G401 (cell line): ENCODE data around the gene ZNF30. TPM values are rescaled to one million over a fixed set of nuclear protein-coding genes. Genes with fewer than 3 reads are reported as not detected.
"Not testable (repeated sequence)": the region's sequence is repeated elsewhere in the genome, so short reads cannot be mapped to it uniquely, and the experiment has no call there.

Experiments used
- DNase-seq: peaks from one replicate; pipeline ENCODE4 v3.0.0-alpha.2; 2015; ENCODE audit warnings: low spot score
- in situ Hi-C: cut with HindIII; loops from 2 replicates; pipeline ENCODE4 v1.10.0; 2016; ENCODE audit warnings: low sequenced_read_pairs, mixed read lengths
- total RNA-seq: library from RNA; depleted of rRNA; stranded (reverse); fragments of >200 nt; shearing (Covaris generic); gene quantifications from 2 replicates; pipeline ENCODE4 v1.2.3, GENCODE V29; 2014; rRNA removed

Gene ZNF30
- 2.8 and 3.2 TPM in 2 replicates for total RNA-seq

DNA sequence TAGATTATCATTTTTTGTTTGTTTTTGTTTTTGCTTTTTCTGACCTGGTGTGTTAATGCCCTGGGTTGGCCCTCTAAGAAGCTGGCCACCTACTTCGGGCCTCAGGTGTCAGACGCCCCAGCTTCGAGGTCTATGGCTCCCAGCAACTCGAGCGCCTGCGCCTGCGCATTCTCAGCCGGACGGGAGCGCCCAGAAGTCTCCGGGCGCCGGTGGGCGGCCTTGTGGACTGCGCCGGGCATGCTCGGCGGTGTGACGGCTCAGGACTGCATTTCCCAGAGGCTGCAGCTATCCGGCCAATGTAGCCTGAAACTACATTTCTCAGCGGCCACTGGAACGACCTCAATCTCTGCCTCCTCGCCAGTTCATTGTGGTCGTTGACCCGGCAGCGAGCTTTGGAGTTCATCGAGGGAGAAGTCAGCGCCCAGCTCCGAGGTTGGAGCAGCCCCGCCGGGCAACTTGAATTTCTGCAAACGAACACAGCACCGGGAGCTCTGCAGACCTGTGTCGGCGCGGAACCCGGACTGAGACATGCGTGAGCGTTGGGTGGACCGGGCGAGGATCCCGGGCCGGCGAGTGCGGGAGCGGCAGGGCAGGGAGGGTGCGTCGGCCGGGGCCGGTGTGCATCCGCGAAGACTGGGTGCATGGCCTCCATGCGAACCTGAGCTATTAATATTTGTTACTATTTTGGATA is at the start of gene ZNF30:
ZNF30 (plus strand) TSS at position 219 of the 691 bp plus-strand sequence. CDS start 3,045 bp downstream, outside the sequence.
- DNase-seq = peak; percentile 94
- in situ Hi-C loops = no loop called here

DNA sequence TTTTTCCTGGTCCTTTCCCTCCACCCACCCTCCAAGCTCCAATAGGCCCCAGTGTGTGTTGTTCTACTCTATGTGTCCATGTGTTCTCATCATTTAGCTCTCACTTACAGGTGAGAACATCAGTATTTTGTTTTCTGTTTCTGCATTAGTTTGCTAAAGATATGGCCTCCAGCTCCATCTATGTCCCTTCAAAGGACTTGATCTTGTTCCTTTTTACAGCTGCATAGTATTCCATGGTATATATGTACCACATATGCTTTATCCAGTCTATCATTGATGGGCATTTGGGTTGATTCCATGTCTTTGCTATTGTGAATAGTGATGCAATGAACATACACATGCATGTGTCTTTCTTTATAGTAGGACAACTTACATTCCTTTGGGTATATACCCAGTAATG is 47.1 kb upstream of the ZNF30 start:
- no peak for DNase-seq
- in situ Hi-C loops = no loop called here

DNA sequence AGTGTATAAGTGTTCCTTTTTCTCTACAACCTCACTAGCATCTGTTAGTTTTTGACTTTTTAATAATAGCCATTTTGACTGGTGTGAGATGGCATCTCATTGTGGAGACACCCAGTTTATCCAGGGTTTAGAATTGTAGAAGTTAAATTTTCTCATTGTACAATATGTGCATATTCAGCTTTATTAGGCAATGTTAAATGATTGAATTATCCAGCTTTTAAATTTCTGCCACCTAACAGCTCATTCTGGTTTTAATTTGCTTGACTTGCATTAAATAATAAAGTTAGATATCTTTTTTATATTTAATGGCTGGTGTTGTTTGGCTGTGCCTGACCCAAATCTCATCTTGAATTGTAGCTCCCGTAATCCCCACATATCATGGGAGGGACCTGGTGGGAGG is 46.7 kb upstream of the ZNF30 start:
- DNase-seq = no peak
- in situ Hi-C loops = no loop called here

DNA sequence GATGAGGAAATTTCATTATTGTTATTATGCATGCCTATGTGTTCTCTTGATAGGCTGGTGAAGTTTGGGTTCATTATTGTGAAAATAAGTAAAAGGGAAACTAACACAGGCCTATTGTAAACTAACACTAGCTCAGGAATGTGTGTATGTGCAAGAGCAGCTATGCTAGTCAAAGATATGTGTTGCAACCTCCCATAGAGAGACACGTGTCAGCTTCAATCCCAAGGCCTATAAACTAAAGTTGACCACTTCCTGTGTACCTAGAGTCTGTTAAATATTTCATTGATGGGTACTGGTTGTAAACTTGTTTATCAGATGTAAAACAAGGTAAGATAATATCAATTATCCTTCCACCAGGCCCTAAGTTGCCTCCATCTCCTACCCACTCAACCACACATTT is 44.7 kb upstream of the ZNF30 start:
- no peak for DNase-seq
- in situ Hi-C loops = no loop called here

DNA sequence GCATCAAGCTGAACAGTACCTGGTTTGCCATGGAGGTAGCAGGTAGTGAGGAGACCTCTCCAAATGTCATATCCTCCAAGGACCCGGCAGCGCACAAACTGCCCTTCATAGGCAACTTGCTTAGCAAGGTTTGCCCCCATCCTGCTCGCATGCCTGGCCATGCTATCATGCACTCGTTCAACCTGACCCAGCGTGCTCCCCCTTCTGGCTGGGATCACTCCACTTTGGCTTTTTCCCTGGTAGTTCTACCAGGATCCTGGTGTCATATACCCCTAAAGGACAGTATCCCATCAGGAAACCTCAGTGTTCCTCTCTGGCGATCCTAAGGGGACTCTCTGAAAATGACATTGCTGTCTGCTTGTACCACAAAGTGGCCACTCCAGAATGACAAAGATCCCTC is 38.6 kb upstream of the ZNF30 start:
- no peak for DNase-seq
- in situ Hi-C loops = no loop called here

DNA sequence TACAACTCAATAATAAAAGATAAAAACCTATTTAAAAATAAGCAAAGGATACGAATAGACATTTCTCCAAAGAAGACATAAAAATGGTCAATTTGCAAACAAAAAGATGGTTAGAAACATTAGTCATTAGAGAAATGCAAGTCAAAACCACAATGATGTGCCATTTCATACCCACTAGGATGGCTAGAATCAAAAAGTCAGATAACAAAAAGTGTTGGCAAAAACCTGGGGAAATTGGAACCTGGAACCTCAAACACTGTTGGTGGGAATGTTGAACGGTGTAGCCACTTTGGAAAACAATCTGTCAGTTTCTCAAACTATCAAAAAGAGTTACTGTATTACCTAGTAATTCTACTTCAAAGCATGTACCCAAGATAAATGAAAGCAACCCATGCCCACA is 26.5 kb upstream of the ZNF30 start:
- in situ Hi-C loops = no loop called here
- DNase-seq = no peak

DNA sequence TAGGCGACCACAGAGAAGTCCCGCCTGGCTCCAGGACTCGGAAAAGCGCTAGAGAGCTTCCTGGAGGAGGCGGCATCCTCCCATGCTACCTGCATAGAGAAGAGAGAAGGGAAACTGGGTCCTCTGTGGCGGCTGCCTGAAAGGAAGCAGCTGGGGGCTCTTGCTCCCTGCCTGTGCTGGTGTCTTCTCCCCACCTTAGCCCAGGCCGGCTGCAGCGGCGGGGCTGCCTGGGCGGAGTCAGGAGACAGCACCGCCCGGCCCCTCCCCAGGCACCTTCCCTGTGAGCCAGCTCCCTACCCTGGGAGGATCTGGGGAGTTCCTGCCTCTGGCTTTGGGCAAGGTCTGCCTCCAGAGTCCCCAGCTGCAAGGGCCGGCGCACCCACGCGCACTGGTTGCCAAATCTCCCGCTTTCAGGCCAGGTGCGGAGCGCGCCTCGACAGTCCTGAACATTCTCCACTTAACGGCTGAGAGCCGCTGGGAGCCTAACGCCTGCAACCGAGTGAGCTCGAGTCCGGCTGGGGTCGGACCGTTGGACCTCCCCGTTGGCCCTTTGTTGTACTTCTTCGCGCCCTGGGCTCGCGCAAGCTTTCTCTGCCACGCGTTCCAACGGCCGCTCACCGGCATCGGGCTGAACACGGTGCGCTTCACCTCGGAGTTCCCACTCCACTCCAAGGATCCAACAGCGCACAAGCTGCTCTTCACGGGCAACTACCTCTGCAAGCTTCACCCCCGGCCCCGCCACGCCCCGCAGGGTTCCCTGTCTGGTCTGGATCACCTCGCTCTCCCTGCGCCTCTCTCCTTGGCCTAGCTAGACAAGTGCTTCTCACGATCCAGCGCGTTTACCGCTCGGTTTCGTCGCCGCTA is 21.8 kb upstream of the ZNF30 start:
- in situ Hi-C loops = loop anchor here (5.0 kb wide), 1 partner anchor 63 kb away; no protein-coding TSS in a partner anchor
- no peak for DNase-seq

DNA sequence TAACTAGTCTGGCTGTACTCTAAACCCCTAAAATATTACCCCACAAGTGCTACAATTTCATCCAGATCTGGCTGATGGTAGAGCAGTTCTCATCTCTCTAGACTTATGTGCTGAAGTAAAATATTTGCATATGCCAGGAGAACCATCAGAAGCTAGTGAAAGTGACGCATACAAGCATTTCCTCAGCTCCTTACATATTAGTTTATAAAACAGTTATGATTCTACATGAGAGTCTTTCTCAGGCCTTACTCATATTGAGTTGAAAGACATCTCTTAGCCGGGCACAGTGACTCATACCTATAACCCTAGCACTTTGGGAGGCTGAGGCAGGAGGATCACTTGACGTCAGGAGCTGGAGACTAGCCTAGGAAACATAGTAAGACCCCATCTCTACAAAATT is 15.9 kb upstream of the ZNF30 start:
- in situ Hi-C loops = no loop called here
- DNase-seq = no peak

DNA sequence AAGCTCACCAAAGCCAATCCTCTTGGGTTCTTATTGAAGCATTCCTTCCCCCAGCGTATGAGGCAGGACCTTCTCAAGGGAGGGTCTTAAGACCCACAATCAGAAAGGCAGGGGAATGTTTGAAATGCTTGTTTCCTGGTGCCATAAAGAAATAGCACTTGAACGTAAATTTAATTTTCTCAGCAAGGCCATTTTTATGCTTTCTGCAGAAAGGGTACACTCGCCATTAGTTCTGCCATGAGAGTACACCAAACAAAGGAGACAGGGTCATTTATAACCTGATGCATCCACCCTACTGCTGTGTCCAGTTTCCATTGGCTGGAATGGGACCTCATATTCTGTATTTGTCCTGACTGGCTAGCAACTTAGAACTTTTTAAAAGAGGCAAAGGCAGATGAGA is 9.6 kb upstream of the ZNF30 start:
- in situ Hi-C loops, DNase-seq: not testable (repeated sequence)

DNA sequence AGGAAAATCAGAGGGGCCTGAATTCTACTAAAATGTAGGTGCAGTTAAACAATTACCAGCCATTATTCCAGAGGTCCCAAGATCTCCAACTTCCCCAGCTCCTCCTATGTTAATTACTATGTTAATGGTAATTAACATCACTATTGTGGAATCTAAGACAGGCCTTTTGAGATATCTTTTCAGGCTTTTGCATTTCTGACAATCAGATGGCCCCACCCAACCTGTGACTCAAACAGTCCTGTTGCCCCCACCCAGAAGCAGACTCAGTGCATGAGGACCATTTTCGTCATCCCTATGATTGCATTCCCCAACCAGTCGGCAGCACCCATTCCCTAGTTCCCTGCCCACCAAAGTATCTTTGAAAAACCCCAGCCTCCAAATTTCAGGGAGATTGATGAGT is 8.5 kb upstream of the ZNF30 start:
- in situ Hi-C loops = no loop called here
- no peak for DNase-seq

DNA sequence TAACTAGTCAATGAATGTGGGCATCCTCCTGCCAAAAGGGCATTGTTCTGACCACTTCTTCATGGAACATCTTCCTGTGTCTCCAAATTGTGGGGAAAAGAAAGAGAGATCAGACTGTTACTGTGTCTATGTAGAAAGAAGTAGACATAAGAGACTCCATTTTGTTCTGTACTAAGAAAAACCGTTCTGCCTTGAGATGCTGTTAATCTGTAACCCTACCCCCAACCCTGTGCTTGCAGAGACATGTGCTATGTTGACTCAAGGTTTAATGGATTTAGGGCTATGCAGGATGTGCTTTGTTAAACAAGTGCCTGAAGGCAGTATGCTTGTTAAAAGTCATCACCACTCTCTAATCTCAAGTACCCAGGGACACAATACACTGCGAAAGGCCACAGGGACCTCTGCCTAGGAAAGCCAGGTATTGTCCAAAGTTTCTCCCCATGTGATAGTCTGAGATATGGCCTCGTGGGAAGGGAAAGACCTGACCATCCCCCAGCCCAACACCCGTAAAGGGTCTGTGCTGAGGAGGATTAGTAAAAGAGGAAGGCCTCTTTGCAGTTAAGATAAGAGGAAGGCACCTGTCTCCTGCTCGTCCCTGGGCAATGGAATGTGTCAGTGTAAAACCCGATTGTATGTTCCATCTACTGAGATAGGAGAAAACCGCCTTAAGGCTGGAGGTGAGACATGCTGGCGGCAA is 6.5 kb upstream of the ZNF30 start:
- DNase-seq, in situ Hi-C loops: not testable (repeated sequence)

DNA sequence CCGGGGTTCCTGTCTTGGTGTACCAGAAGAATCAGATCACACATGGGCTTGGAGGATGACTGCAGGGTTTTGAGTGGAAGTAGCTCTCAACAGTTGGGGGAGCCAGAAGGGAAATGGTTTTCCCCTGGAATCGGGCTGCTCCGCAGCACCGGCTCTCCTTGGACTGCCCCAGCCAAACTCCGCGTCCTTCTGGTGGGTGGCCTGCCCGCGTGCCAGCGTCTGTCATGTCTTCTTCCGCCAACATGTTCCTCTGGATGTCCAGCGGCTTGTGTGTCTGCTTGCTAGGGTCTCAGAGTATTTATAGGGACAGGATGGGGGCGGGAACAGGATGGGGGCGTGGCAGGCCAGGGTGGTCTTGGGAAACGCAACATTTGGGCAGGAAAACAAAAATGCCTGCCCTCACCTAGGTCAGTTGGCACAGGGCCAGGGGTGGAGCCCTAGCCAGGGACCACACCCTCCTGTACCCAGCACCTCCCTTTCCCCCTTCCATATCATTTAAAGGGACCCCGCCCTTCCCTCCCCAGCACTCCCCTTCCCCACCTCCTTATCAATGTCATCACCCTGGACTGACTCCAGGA is 1.3 kb upstream of the ZNF30 start:
- in situ Hi-C loops = no loop called here
- DNase-seq = no peak

DNA sequence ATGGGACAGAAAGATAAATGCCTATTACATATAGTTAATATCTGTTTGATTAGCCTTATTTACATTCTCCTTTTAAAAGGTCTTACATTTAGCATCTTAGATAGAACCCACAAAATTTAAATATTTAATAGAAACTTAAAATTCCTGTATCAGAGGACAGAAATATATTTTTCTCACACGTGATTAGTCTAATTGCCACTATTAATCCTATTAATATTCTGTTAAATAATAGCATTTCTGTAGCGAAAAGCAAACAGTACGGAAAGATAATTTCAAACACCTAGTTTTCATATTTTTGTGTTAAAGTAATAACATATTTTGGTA is 380 bp upstream of the ZNF30 start:
- no peak for DNase-seq
- in situ Hi-C loops = no loop called here

DNA sequence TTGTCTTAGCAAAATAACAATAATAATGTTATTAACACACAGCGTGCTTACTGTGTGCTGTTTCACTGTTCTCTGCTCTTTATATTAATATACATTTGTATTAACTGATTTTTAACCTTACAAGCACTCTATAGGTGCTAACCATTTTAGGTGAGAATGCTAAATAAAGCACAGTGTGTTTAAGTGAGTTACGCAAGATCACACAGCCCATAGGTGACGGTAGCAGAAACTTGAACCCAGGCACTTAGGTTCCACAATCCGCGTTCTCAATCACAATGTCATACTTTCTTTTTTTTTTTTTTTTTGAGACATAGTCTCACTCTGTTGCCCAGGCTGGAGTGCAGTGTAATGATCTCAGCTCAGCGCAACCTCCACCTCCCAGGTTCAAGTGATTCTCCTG is 5.8 kb downstream of the ZNF30 start:
- DNase-seq = no peak
- in situ Hi-C loops = no loop called here

DNA sequence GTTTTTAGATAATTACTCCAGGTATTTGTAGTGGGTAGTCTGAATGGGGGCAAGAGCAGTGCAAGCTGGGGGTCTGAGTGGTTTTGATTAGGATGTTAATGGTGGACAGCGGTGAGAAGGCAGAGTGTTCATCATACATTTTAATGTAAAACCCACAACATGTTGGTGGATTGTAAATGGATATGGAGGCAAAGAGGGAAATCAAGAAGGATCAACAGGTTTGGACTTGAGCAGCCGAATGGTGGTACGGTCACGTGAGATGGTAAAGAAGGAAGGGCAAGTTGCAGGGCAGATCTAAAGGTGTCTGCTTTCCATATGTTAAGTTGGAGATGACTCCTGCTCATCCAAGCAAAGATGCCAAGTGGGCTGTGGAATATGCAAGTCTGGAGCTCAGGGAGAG is 9.5 kb downstream of the ZNF30 start:
- DNase-seq = no peak

DNA sequence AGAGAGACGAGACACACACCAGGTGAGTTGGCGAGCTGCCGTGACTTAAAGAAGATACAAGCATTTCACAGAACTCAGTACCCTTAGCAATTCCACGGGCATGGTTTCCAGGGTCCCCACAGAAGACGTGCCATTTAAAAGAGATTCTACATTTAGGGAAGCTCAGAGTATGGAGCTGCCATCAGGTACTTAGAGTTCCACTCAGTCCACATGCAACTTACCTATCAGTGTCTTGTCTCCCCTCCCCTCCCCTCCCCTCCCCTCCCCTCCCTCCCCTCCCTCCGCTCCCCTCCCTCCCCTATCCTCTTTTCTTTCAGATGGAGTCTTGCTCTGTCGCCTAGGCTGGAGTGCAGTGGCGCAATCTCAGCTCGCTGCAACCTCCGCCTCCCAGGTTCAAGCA is 12.2 kb downstream of the ZNF30 start:
- DNase-seq = no peak
- in situ Hi-C loops = no loop called here

More for the DNA sequence above, 9.5 kb downstream of the ZNF30 start:
- in situ Hi-C loops = no loop called here

DNA sequence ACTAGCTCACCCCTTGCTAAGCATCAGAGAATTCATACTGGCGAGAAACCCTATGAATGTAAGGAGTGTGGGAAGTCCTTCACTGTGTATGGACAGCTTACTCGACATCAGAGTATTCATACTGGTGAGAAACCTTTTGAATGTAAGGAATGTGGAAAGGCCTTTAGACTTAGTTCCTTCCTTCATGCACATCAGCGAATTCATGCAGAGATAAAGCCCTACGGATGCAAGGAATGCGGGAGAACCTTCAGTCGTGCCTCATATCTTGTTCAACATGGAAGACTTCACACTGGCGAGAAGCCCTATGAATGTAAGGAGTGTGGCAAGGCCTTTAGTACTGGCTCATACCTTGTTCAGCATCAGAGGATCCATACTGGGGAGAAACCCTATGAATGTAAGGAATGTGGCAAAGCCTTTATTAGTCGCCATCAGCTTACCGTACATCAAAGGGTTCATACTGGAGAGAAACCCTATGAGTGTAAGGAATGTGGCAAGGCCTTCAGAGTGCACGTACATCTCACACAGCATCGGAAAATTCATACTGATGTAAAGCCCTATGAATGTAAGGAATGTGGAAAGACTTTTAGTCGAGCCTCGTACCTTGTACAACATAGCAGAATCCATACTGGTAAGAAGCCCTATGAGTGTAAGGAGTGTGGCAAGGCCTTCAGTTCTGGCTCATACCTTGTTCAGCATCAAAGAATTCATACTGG is 17.3 kb downstream of the ZNF30 start:
- no peak for DNase-seq
- in situ Hi-C loops = no loop called here

DNA sequence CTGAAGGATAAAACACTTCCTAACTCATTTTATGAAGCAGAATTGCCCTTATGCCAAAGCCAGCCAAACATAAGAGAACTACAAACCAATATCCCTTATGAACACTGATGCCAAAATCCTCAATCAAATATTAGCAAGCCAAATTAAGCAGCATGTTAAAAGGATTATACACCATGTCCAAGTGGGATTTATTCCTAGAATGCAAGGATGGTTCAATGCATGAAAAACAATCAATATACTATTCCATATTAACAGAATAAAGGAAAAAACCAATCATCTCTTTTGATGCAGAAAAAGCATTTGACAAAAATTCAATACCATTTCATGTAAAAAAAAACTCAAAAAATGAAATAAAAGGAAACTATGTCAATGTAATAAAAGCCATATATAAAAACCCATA is 26.4 kb downstream of the ZNF30 start:
- in situ Hi-C loops = no loop called here
- no peak for DNase-seq
